Activated CD4-positive, CD25-positive, alpha-beta regulatory T cell treated with anti-CD3 and anti-CD28 coated beads, Interleukin-2, amount 50 U/mL, for 72 hours (primary cell): ENCODE results near the gene OPTC.
"Not testable (repeated sequence)": the region's sequence is repeated elsewhere in the genome, so short reads cannot be mapped to it uniquely, and the experiment has no call there.

ENCODE experiments used
- DNase-seq: peaks from one replicate; pipeline ENCODE4 v3.0.0; 2021

Gene OPTC

GRCh38 chr1:203493901-203494300, at the start of gene OPTC:
Gene OPTC, plus strand, starts transcription at chr1:203494153. Its CDS starts 1,853 bp downstream, at chr1:203496006.
- no peak for DNase-seq

GRCh38 chr1:203444171-203444576, 49.8 kb upstream of the OPTC start:
- no peak for DNase-seq

- DNase-seq: no peak
Measured at GRCh38 chr1:203447151-203447550, 46.8 kb upstream of the OPTC start.

GRCh38 chr1:203447598-203447997, 46.4 kb upstream of the OPTC start:
- DNase-seq: not testable (repeated sequence)

GRCh38 chr1:203448521-203449061, 45.4 kb upstream of the OPTC start:
- no peak for DNase-seq

GRCh38 chr1:203450001-203450400, 44.0 kb upstream of the OPTC start:
- no peak for DNase-seq

GRCh38 chr1:203450479-203451149, 43.3 kb upstream of the OPTC start:
- DNase-seq: no peak

GRCh38 chr1:203451836-203452784, 41.8 kb upstream of the OPTC start:
- no peak for DNase-seq

GRCh38 chr1:203453016-203453415, 40.9 kb upstream of the OPTC start:
- no peak for DNase-seq

GRCh38 chr1:203453616-203454015, 40.3 kb upstream of the OPTC start:
- DNase-seq: no peak

GRCh38 chr1:203454986-203455471, 38.9 kb upstream of the OPTC start:
- DNase-seq: no peak

- DNase-seq: no peak
Measured at GRCh38 chr1:203455706-203456105, 38.2 kb upstream of the OPTC start.

GRCh38 chr1:203456577-203456976, 37.4 kb upstream of the OPTC start:
- DNase-seq: no peak

GRCh38 chr1:203458078-203458477, 35.9 kb upstream of the OPTC start:
- no peak for DNase-seq

GRCh38 chr1:203459671-203460201, 34.2 kb upstream of the OPTC start:
- DNase-seq: no peak

GRCh38 chr1:203461717-203462116, 32.2 kb upstream of the OPTC start:
- DNase-seq: no peak

- no peak for DNase-seq
Measured at GRCh38 chr1:203462143-203462542, 31.8 kb upstream of the OPTC start.

- no peak for DNase-seq
Measured at GRCh38 chr1:203462878-203463277, 31.1 kb upstream of the OPTC start.

GRCh38 chr1:203463469-203464062, 30.4 kb upstream of the OPTC start:
- no peak for DNase-seq

GRCh38 chr1:203464226-203464625, 29.7 kb upstream of the OPTC start:
- DNase-seq: no peak

GRCh38 chr1:203464743-203465142, 29.2 kb upstream of the OPTC start:
- DNase-seq: no peak

- DNase-seq: no peak
Measured at GRCh38 chr1:203465146-203465798, 28.7 kb upstream of the OPTC start.
